Keratinocyte (primary cell): ENCODE data around the gene SPEF1.

Experiments used
- CTCF ChIP-seq, 3 experiments: IDR thresholded peaks in 1 of 3; conservative IDR thresholded peaks in 1 of 3; optimal IDR thresholded peaks in 1 of 3; 2 replicates in 2 of 3; 3 replicates in 1 of 3; pipeline versions ENCODE3 to v1.5.1; 2011; ENCODE audit warnings: low read length in 3 of 3, mild to moderate bottlenecking in 3 of 3, moderate library complexity in 2 of 3, control low read depth in 1 of 3, inconsistent platforms in 1 of 3; ENCODE audit not compliant: insufficient read depth in 2 of 3; ENCODE audit errors: extremely low read depth in 1 of 3
- EZH2 ChIP-seq: IDR thresholded peaks from one replicate; pipeline ENCODE4 v1.6.1; 2012; ENCODE audit warnings: inconsistent platforms, mild to moderate bottlenecking, low read length, moderate library complexity

GRCh38 chr20:3759316-3759823, 21.9 kb downstream of the SPEF1 start:
- TF ChIP-seq CTCF (optimal IDR thresholded peaks at IDR 0.05 in 1 of 3, IDR thresholded peaks at IDR 0.05 in 1 of 3, conservative IDR thresholded peaks at IDR 0.05 in 1 of 3; ENCODE audit: extremely low read depth in 1 of 3, insufficient read depth in 2 of 3, low read length in 3 of 3) (no peak), EZH2 (no peak)
